ENCODE results near the gene MPRIP. TPM values are rescaled to one million over a fixed set of nuclear protein-coding genes. Genes with fewer than 3 reads are reported as not detected.
A peak's percentile ranks its signal among the peaks of the same experiment; 100 is the strongest.
"Not testable (repeated sequence)": the region's sequence is repeated elsewhere in the genome, so short reads cannot be mapped to it uniquely, and the experiment has no call there.

Gene MPRIP
- polyA plus RNA-seq, 1 of the 3 experiments (the other 2 are of a cell fraction): 64.4 TPM

GRCh38 chr17:17191961-17192381 is 149.7 kb downstream of the MPRIP start:
- POLR2A ChIA-PET: no interaction called here

GRCh38 chr17:17195466-17195865 is 153.2 kb downstream of the MPRIP start:
- H3K4me3 ChIP-seq (ENCODE audit: low read depth in 2 of 2, low read length in 1 of 2); H3K27ac ChIP-seq (ENCODE audit: low read depth in 2 of 2, low read length in 1 of 2); H3K4me2 ChIP-seq; H3K9me3 ChIP-seq; H4K20me1 ChIP-seq (ENCODE audit: insufficient read depth); H3K36me3 ChIP-seq (replicated peaks in 1 of 2; ENCODE audit: control insufficient read depth in 1 of 2, insufficient read depth in 2 of 2, low read length in 1 of 2); H3K9me2 ChIP-seq; POLR2A ChIA-PET; H3K27me3 ChIP-seq (ENCODE audit: insufficient read depth); H2AFZ ChIP-seq (ENCODE audit: low read depth); H3K79me2 ChIP-seq (ENCODE audit: insufficient read depth); DNase-seq; H3K9ac ChIP-seq: not testable (repeated sequence)
- 95% methylated on average over 5 of the region's 5 CpGs for WGBS (ENCODE audit: low lambda C conversion rate)
- CTCF ChIA-PET: interaction anchor here (0.6 kb wide), 1 partner anchor 34 kb away, joined by 3 read pairs; no protein-coding TSS in a partner anchor
- Histone ChIP-seq H3K4me1 (ENCODE audit: control insufficient read depth in 1 of 2, insufficient read depth in 2 of 2, low read depth in 1 of 2, low read length in 1 of 2) (peaks cover 2 to 16% of the 10 kb centered on the region in 2 experiments; a peak in 3 of 4 replicates), H3F3A (replicated peaks; ENCODE audit: insufficient read depth) (peaks cover 22% of the 10 kb centered on the region)

More at GRCh38 chr17:17191961-17192381, 149.7 kb downstream of the MPRIP start:
- no peaks in the 10 kb centered on the region for H3K79me2 ChIP-seq (ENCODE audit: insufficient read depth)
- H3K4me1 ChIP-seq (ENCODE audit: control insufficient read depth in 1 of 2, insufficient read depth in 2 of 2, low read depth in 1 of 2, low read length in 1 of 2): peaks cover 18 to 27% of the 10 kb centered on the region in 2 experiments
- peaks cover 25% of the 10 kb centered on the region for H3F3A ChIP-seq (replicated peaks; ENCODE audit: insufficient read depth)
- H3K27me3 ChIP-seq (ENCODE audit: insufficient read depth): no peaks in the 10 kb centered on the region
- peak overlapping the region in 1 of 2 experiments; percentile 75; a peak in 2 of 4 replicates for H3K27ac ChIP-seq (ENCODE audit: low read depth in 2 of 2, low read length in 1 of 2)
- CTCF ChIA-PET: interaction anchor here (1.3 kb wide), 1 partner anchor 200 kb away, joined by 3 read pairs; no protein-coding TSS in a partner anchor
- H3K36me3 ChIP-seq (replicated peaks in 1 of 2; ENCODE audit: control insufficient read depth in 1 of 2, insufficient read depth in 2 of 2, low read length in 1 of 2): peaks cover 7 to 12% of the 10 kb centered on the region in 2 experiments
- no peak overlapping the region for H3K9ac ChIP-seq
- WGBS (ENCODE audit: low lambda C conversion rate): 84% methylated on average over 10 of the region's 10 CpGs
- H4K20me1 ChIP-seq (ENCODE audit: insufficient read depth): no peaks in the 10 kb centered on the region
- DNase-seq: no peak
- H3K9me2 ChIP-seq: no peaks in the 10 kb centered on the region
- no peak overlapping the region for H2AFZ ChIP-seq (ENCODE audit: low read depth)
- no peak for TF ChIP-seq RXRA (IDR thresholded peaks at IDR 0.05; ENCODE audit: borderline replicate concordance, low read depth)
- TF ChIP-seq PBX3 (IDR thresholded peaks at IDR 0.05): no peak
- no peak for TF ChIP-seq JUND (IDR thresholded peaks at IDR 0.05)
- peak overlapping the region; percentile 62 for H3K4me2 ChIP-seq
- H3K4me3 ChIP-seq (ENCODE audit: low read depth in 2 of 2, low read length in 1 of 2): no peak overlapping the region
- no peaks in the 10 kb centered on the region for H3K9me3 ChIP-seq

- no peak for TF ChIP-seq FOXM1 (IDR thresholded peaks at IDR 0.05; ENCODE audit: low read depth)
- TF ChIP-seq POLR2AphosphoS5 (IDR thresholded peaks at IDR 0.05; ENCODE audit: low read depth, low read length): no peak
- 0 out of 2 replicates have a peak, but pooled peaks have one; percentile 17 for TF ChIP-seq PBX3 (IDR thresholded peaks at IDR 0.05)
- no peaks in the 10 kb centered on the region for H3K9me2 ChIP-seq
- H3K27ac ChIP-seq (ENCODE audit: low read depth in 2 of 2, low read length in 1 of 2): no peak overlapping the region
Measured at GRCh38 chr17:17196776-17197175, 154.5 kb downstream of the MPRIP start.

More at GRCh38 chr17:17196776-17197175, 154.5 kb downstream of the MPRIP start:
- H3K4me1 ChIP-seq (ENCODE audit: control insufficient read depth in 1 of 2, insufficient read depth in 2 of 2, low read depth in 1 of 2, low read length in 1 of 2): peaks cover 0 to 3% of the 10 kb centered on the region in 2 experiments; a peak in 1 of 4 replicates
- POLR2A ChIA-PET: no interaction called here
- H2AFZ ChIP-seq (ENCODE audit: low read depth): no peak overlapping the region
- no peak for DNase-seq
- H3K79me2 ChIP-seq (ENCODE audit: insufficient read depth): no peaks in the 10 kb centered on the region
- H3K27me3 ChIP-seq (ENCODE audit: insufficient read depth): no peaks in the 10 kb centered on the region
- no peak overlapping the region for H3K9ac ChIP-seq
- CTCF ChIA-PET: interaction anchor here (0.7 kb wide), 1 partner anchor 199 kb away, joined by 3 read pairs; no protein-coding TSS in a partner anchor
- H3K9me3 ChIP-seq: no peaks in the 10 kb centered on the region
- H3K4me3 ChIP-seq (ENCODE audit: low read depth in 2 of 2, low read length in 1 of 2): no peak overlapping the region
- no peak overlapping the region for H3K4me2 ChIP-seq
- peaks cover 10% of the 10 kb centered on the region for H3F3A ChIP-seq (replicated peaks; ENCODE audit: insufficient read depth)
- no peaks in the 10 kb centered on the region for H3K36me3 ChIP-seq (replicated peaks in 1 of 2; ENCODE audit: control insufficient read depth in 1 of 2, insufficient read depth in 2 of 2, low read length in 1 of 2)
- no peaks in the 10 kb centered on the region for H4K20me1 ChIP-seq (ENCODE audit: insufficient read depth)
